Measurements from ENCODE around the gene DDC.
A peak's percentile ranks its signal among the peaks of the same experiment; 100 is the strongest.

The DDC gene, protein sequence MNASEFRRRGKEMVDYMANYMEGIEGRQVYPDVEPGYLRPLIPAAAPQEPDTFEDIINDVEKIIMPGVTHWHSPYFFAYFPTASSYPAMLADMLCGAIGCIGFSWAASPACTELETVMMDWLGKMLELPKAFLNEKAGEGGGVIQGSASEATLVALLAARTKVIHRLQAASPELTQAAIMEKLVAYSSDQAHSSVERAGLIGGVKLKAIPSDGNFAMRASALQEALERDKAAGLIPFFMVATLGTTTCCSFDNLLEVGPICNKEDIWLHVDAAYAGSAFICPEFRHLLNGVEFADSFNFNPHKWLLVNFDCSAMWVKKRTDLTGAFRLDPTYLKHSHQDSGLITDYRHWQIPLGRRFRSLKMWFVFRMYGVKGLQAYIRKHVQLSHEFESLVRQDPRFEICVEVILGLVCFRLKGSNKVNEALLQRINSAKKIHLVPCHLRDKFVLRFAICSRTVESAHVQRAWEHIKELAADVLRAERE

DNA sequence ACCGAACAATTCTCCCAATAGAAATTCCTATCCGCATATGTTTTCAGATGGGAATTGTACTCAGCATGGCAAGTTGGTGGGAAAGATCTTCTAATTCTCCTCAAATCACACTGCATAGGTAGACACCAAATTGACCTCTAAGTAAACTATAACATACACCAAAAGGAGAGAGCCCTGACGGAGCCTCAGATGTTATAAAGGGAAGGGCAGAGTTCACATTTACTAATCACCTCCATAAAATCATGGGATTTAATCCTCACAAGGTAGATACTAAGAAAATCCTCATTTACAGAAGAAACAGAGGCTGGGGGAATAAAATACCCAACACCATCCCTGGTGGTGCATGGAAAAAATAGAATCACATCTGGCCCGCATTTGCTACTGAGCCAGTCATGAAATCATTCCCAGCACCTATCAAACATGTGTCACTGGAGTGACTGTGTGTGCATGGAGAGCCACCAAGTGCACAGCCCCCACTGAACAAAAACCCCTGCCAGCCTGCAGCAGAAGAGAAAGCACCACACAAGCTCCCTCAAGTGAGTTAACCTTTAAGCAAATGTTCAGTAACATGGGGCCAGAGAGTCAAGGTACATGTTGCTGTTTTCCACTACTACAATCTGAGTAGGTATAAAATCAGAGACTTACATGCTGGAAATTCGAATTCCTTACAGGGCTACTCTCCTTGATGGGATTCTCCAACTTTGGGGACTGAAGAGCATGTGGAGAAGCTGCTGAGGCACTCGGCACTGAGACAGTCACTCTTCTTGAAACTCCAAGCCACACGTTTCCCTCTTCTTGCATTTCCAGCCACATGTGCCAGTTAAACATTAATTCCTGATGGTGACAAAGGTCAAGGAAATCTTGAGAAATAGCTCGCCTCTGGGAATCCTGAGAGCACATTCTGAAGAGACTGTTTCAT lies at the start of gene DDC:
DDC (minus strand) TSS at position 766 of the 919 bp plus-strand sequence. CDS start 21,320 bp downstream, outside the sequence.
- no peak for DNase-seq

DNA sequence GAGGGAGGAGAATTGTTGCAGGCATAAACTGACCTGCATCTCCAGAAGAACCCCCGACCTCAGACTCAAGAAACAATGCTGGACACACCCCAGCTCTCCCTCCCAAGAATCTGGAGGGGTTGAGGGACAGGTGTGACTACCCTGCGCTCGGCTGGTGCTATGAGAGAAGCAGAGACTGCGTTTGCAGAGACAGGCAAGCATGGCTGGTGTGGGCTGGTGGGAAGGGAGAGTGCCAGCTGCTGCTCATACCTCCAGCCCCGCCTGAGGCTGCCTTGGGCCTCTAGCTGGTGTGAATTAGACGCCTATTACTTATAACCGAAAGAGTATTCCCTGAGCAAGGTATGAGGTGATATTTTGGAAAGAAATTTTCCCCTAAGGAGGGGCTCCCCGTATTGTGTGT lies 48.3 kb upstream of the DDC start:
- DNase-seq: no peak

DNA sequence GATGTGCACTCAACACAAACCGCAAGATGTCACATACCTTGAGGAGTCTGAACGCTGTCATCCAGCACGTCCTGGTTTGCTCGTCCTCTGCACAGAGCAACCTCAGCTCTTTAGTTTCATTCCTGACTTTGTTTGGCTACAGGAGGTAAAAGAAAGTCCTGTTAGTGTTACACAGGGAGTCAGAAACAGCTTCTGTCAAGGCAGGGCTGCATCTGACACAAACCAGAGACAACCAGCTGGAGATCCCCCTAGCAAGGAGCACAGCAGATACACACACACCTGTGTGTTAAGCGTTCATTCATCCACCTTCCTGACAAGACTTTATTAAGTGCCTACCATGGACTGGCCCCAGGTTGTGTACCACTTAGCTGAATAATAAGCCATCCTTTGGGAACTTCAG lies 47.5 kb upstream of the DDC start:
- no peak for DNase-seq

DNA sequence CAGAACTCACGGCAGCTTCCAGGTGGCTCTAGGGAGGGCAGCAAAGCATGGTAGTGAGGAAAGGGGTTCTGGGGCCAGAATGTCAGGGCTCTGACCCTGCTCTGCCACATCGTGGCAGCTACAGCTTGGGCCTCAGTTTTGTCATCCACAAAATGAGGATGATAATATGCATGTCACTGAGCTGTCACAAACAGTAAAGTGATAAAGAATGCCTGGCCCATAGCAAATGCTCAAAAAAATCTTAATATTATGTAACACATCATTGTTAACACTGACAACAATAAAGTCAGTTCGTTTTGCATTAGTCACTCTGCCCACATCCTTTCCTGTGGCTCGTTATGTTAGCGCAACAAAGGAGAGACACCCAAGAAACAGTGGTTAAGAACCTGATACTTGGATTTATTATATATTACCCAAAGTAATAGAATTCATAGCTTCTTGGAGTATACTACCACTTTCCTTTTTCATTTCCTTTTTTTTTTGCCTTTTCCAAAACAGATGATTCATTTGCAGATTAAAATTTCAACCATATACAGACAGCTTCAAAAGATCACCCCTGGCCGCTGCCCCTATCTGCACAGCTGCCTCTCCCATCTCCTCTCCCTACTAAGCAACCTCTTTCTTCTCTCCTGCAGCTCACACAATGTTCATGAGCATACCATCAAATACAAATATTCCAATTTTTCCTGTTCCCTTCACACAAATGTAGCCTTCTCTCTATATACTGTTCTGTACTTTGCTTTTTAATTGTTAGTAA lies 45.5 kb upstream of the DDC start:
- DNase-seq: no peak

DNA sequence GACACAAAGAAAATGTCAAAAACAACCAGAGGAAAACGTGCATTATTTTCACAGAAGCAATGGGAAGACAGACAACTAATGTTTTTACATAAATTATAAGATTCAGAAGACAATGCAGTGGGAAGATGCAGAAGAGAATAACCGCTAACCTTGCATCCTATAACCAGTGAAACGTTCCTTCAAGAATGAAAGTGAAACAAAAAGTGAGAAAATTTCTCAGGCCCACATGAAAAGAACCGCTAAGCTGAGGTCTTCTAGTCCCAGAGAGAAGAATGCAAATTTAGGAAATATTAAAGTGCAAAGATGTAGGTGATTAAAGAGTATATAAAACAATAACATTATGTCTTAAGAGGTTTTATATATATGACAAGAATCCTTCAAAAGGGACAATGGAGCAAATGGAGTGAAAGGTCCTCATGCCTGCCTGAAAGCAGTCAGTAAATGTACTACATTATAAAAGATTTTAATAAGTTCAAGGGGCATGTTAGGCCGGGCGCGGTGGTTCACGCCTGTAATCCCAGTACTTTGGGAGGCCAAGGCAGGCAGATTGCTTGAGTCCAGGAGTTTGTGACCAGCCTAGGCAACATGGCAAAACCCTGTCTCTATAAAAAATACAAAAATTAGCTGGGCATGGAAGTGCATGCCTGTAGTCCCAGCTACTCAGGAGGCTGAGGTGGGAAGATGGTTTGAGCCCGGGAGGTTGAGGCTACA lies 43.1 kb upstream of the DDC start:
- DNase-seq: no peak

DNA sequence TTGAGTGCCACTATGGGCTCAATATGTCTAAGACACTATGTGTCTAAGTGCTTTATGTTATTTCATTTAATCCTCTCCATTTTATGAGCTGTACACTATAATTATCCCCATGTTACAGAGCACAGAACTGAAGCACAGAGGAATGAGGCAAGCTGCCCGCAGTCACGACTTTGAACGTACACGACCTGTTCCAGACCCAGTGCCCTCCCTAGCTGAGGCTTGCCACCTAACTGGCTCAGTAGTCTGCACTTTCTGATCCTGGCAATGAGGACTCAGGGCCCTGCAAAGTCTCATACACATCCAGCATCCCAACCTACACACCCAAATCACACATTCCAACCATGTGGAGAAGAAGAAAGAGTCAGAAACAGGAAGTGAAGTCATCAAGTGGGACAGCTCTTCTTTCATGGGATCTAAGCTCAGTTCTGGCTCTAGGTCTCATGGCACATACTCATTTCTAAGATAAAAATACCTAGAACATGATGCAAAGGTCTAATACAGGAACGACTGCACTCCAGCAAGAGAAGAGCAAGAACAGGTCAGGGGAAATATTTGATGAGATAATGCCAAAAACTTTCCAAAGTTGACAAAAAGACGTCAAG lies 42.4 kb upstream of the DDC start:
- DNase-seq: no peak

DNA sequence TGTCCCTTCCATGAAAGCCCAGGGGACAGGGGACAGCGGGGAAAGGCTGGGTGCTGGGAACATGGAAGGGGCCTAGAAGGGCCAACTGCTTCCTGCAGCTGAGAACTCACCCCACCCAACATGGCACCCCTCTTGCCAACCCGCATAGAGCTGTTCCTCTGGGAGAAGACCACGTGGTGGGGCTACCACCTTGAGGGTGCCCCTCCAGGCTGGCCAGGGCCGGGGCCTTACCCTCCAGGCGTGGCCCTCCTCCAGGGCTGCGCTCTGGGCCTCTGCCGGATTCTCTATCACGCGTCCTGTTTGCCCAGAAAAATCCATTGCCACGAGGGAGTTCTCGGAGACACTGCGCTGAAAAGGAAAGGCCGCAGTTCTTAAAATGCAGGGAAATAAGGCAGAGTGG lies 39.9 kb upstream of the DDC start:
- no peak for DNase-seq

DNA sequence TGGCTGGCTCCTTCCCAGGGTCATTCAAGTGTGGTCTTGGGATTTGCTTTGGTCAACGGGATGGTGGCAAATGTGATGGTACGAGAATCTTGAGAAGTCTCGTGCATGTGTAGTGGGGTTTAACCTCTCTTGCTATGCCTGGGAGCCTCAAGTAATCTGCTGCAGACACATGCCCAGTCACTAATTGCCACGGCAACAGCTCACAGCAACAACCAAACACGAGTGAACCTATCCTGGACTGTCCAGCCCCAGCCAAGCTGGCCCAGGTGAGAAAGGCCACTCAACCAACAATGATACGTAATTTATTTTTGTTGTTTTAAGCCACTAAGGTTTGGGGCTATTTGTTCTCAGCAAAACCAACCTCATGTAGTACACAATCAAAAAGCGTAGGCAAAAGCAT lies 38.1 kb upstream of the DDC start:
- no peak for DNase-seq

DNA sequence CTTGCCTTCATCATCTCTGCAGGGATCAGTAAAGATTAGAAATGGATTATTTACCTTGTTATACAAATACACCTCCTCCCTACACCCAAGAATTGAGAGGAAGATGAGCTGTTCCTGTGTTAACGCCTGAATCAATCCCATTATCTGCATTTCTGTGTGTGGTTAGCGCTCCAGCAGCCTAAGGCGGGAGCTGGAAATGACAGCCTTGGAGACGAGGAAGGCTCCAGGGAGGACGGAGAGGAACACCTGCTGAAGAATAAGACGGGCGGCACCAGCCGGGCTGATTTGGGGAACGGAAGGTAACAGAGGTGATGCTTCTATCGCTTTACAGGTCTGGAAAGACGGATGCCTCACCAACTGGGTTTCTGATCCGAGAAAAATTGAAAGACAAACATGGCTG lies 34.2 kb upstream of the DDC start:
- no peak for DNase-seq

DNA sequence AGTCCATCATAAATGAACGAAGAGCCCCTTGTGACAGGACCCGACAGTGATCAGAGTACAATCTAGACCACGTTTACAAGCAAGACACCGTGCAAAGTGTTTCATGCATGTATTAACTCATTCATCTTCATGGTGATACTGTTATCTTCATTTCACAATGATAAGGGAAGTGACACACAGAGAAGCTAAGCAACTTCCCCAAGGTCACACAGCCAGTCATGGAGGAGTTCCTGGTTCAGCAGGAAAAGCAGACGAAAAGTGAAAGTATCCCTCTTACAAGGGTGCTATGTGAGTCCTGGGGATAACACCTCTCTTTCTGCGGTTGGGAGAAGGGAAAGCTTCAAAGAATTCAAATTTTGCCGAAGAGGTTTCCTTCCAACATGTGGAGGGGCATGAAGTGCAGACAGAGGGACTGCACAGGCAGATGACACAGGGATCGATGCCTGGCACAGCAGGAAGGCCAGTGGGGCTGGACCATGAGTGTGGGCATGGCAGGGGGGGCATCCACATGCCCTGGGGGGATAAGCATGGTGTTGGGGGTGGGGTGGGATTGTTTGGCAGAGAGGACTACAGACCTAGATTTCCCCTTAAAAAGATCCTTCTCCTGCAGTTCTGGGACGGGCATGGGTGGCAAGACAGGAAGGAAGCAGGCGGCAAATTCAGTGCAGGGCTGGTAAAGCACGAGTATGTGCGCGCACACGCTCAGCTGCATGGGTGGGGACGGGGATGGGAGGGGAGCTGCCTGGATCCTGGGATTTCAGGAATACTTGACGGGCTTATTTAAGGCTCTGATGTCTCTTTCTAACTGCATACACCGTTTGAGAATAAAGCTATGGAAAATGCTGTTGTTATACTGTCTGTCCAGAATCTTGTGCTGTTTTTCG lies 33.5 kb upstream of the DDC start:
- DNase-seq: no peak

DNA sequence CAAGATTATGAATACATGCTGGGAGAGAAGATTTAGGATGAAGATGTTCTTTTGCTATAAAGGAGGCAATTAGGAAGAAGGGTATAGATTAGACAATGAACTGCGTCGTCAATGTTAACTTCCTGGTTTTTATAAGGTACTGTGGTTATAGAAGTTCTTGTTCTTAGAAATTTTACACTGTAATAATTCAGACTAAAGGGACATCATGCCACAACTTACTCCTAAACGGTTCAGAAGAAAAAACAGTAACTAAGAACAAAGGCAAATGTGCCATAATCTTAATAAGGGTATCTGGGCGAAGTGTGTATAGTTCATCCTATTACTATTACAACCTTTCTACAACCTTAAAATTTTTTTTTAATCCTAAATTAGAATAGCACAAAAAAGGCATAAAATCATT lies 31.3 kb upstream of the DDC start:
- no peak for DNase-seq

DNA sequence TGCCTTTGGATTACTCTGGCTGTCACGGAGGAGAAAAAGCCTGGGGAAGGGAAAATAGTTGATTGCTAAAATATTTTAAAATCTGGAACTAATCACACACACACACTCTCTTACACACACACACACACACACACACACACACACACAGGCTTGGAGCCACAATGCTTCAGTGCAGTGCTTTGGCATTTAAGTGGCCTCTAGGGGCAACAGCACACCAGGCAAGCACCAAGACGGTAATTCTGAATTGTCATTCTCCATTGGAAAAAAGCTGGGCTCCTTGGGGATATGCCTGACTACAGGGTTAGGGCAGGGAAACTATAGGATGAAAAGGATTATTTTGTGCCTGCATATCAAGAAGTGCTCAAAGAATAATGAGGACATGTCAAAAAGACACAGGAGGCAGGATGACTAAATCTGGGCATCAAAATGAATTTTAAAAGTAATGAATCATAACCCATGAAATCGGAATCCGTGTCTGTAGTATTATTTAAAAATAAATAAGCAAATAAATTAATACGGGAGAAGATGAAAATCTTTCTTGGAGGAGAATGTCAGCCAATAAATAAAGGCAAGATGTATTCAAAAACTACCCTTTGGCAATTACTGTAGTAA lies 30.4 kb upstream of the DDC start:
- DNase-seq: peak; percentile 15

DNA sequence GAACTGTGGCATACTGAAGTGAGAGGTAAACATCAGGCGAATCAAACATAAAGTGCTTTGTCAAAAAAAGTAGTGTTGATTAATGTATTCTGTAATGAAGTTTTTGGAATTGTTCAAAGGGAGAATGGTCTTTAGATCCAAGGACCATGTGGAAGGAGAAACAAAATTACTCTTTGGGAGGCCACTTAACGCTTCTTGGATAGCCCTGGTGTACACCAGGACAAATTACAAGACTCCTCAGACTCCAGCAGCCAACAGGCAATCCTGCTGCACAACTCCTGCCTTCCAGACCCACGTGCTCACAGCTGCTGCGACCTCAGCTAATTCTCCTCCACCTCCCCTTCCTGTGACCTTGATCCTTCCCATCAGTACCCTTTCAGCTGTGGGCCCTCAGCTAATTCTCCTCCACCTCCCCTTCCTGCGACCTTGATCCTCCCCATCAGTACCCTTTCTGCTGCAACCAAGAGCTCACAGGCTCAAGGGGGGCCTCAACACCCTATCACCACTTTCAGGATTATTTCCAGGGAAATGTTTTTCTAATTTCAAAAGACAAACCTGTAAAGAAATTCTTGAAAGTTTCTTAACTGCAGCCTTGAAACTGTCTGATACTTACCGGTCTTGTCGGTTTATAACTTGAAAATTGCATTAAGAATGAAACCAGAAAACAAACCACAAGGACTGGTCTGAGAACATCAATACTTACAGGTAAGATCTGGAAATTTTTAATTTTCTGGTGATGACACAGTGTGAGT lies 29.7 kb upstream of the DDC start:
- no peak for DNase-seq

DNA sequence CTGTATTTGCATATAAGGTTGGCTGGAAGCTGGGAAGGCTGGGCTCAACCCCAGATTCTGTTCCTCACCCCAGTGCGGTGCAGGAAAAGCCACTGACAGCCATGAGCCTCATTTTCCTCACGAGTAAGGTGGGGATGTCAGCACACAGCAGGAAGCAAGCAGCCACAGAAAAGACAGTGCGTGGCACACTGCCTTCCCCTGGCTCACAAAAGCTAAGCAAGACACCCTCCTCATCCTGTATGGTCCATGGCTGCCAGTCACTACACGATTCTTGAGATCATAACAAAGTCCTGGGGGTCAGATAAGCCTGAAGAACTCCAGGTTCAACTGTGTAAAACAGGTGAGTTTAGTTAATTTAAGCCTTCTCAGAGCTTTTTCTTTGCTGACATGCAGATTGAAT lies 28.9 kb upstream of the DDC start:
- no peak for DNase-seq

DNA sequence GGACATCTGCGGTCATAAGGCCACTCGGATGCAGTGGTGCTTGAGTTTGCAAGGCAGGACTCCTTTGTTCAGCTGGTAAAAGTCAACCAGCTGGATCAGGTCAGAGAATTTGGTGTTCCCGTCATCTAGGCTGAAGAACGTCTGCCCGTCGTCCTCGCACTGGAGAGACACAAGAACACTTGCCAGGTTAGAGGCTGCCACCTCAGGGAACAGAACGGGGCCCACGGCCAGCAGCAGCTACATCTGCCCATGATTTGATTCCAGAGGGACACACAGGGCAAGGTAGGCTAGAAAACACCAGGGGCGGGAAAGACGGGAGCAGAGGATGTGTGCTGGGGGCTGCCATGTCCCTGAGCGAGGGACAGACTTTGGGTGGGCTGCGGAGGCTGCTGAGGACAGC lies 27.7 kb upstream of the DDC start:
- no peak for DNase-seq

DNA sequence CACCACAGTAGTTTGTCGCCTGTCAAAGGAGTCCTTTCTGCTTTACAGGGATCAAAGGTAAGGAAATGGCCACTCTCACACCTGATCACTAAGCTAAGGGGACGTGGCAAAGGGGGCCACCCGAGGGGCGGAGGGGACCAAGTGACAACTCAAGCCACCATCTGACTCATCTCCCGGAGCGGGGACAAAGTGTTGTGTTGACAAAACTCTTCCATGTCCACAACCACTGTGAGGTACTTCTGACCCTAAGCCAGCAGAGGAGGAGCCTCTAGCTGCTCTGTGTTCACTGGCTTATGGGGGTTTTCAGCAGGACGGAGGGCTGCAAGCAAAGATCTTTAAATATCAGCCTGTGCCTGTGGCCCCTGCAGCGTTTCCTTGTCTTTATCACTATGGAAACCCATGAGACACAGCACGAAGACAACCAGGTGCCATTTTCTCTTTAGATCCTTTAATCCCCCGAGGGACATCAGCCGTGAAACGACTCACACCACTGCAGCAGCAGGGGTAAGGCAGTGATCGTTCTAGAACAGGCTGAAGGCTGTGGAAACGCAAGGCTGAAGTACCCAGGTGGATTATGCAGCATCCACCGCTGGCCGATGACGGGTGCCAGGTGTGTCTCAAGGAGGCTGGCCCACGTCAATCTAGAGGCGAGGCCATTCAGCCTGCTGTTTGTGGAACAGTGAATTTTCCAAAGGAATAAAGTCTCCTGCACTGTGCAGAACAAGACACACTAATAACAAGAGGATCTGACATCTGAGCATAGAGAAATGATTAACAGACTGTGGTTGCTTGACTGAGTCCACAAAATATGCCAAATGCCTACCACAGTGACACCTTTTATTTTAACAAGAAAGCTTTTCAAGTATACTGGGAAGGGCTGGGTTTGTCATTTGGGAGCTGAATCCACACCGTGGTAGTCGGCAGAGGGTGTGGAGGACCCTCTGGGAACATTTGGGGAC lies 26.6 kb upstream of the DDC start:
- DNase-seq: peak; percentile 17

DNA sequence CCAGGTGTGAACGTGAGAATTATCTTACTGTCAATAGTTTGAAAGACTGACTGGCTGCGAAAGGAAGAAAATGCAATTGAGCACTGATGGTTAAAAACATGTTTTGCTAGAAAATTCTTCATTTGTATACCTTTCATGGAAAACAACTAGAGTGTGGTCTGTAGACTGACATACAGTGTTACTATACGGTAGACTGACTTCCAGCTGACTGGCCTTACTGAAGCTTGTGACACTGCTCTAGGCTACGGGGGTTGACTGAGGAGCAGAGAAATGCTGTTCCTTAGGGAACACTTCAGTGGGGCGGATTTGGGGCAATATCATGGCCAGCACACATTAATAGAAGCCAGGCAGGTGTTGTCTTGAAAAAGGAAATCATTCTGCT lies 25.9 kb upstream of the DDC start:
- no peak for DNase-seq

DNA sequence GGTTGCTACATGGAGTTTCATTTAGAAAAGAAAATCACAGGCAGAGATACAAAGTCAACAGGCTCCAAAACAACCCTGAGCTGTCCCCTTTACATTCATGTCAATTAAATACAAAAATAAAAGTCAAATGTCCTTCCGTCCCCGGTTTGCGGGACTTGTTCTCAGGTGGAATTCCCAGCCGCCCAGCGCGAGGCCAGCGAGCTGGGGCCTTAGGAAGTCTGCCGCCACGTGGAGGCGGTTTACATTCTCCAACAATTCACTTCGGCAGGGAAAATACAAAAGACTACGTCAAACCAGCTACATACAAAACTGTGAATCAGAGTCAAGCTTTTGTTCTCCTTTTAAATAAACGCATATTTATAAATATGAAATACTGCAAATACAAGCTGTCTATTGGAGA lies 25.3 kb upstream of the DDC start:
- no peak for DNase-seq

DNA sequence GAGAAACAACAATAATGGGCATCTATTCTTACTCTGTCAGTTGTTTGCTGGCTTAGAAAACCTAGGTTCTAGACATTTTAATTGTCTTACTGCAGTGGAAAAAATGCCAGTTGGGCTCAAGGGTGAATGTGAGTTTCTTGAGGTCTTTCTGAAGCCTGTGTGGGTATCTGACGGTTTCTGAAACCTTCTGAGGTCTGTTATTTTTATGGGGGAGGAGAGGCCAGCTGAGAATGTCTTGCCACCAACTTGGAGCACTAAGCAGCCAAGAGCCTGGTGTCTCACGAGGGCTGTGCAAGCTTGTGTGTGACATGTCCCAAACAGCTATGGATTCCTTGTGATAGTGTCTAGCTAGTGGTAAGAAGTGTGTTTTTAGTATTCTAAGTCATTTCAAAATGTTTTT lies 24.2 kb upstream of the DDC start:
- no peak for DNase-seq
